HL-60 (cell line): Measurements from ENCODE around the gene CACNG8.

Experiments used
- GABPA ChIP-seq: IDR thresholded peaks from 2 replicates; pipeline ENCODE4 v1.6.1; 2012; ENCODE audit warnings: low read depth
- POLR2AphosphoS5 ChIP-seq: IDR thresholded peaks from 2 replicates; pipeline ENCODE4 v1.6.1; 2012; ENCODE audit warnings: low read depth
- SPI1 ChIP-seq: IDR thresholded peaks from 2 replicates; pipeline ENCODE4 v1.6.1; 2012; ENCODE audit warnings: low read depth, mild to moderate bottlenecking, borderline replicate concordance
- TF ChIP-seq, protein P1 (sequence below): IDR thresholded peaks from one replicate; pipeline ENCODE4 v1.5.1; 2011; ENCODE audit warnings: low read length, control low read depth, inconsistent platforms; ENCODE audit not compliant: insufficient read depth
- TF ChIP-seq, protein P2 (sequence below): IDR thresholded peaks from 2 replicates; pipeline ENCODE4 v1.6.1; 2012; ENCODE audit warnings: low read depth; ENCODE audit not compliant: insufficient replicate concordance

DNA sequence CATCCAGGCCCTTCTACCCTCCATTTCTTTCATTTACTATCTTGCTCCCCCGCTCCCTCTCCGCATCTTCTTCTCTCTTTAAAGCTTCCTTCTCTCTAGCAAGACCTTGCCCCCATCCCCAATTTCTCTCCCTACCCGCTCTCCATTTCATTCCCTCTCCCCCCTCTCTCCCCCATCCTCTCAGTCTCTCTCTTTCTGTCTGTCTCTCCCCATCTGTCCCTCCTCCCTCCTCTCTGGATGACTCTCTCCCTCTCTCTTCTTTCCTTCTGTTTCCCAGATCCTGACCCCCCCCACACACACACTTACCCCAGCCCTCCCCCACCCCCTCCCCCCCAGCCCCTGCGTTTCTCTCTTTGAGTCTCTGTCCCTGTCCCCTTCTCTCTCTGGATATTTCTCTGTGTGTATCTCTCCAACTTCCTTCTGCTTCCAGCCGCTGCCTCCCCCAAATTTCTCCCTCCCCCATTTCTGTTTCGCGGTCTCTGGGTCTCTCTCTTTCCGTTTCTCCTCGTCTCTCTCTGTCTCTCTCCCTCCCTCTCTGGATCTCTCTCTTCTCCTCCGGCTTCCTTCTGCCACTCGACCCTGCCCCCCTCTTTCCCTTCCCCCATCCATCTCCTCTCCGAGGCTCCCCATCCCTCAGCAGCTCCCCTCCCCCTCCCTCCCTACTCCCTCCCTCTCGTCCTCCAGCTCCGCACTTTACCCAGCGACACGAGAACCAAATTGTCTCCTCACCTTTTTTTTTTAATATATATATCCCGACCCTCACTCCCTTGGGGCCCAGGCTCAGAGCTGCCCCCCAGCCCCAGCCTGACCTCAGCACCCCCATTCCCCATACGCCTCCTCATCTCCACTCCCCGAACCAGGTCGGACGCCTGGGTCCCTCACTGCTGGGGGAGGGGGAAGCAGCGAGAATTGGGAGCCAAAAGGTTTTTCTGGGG lies 3.6 kb upstream of the CACNG8 start:
- TF ChIP-seq, protein P1, sequence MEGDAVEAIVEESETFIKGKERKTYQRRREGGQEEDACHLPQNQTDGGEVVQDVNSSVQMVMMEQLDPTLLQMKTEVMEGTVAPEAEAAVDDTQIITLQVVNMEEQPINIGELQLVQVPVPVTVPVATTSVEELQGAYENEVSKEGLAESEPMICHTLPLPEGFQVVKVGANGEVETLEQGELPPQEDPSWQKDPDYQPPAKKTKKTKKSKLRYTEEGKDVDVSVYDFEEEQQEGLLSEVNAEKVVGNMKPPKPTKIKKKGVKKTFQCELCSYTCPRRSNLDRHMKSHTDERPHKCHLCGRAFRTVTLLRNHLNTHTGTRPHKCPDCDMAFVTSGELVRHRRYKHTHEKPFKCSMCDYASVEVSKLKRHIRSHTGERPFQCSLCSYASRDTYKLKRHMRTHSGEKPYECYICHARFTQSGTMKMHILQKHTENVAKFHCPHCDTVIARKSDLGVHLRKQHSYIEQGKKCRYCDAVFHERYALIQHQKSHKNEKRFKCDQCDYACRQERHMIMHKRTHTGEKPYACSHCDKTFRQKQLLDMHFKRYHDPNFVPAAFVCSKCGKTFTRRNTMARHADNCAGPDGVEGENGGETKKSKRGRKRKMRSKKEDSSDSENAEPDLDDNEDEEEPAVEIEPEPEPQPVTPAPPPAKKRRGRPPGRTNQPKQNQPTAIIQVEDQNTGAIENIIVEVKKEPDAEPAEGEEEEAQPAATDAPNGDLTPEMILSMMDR: no peak
- TF ChIP-seq, protein P2, sequence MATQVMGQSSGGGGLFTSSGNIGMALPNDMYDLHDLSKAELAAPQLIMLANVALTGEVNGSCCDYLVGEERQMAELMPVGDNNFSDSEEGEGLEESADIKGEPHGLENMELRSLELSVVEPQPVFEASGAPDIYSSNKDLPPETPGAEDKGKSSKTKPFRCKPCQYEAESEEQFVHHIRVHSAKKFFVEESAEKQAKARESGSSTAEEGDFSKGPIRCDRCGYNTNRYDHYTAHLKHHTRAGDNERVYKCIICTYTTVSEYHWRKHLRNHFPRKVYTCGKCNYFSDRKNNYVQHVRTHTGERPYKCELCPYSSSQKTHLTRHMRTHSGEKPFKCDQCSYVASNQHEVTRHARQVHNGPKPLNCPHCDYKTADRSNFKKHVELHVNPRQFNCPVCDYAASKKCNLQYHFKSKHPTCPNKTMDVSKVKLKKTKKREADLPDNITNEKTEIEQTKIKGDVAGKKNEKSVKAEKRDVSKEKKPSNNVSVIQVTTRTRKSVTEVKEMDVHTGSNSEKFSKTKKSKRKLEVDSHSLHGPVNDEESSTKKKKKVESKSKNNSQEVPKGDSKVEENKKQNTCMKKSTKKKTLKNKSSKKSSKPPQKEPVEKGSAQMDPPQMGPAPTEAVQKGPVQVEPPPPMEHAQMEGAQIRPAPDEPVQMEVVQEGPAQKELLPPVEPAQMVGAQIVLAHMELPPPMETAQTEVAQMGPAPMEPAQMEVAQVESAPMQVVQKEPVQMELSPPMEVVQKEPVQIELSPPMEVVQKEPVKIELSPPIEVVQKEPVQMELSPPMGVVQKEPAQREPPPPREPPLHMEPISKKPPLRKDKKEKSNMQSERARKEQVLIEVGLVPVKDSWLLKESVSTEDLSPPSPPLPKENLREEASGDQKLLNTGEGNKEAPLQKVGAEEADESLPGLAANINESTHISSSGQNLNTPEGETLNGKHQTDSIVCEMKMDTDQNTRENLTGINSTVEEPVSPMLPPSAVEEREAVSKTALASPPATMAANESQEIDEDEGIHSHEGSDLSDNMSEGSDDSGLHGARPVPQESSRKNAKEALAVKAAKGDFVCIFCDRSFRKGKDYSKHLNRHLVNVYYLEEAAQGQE: no peak
- no peak for TF ChIP-seq POLR2AphosphoS5
- TF ChIP-seq GABPA: no peak
- no peak for TF ChIP-seq SPI1
